Tibial nerve (tissue), 4 donors: ENCODE results near the gene C1orf35. TPM values are rescaled to one million over a fixed set of nuclear protein-coding genes. Genes with fewer than 3 reads are reported as not detected.

Experiments
- DNase-seq, 2 donors: peaks; one replicate each; pipeline ENCODE4 v3.0.0-alpha.2; 2019; ENCODE audit warnings: low spot score in 2 of 2
- H3K27ac ChIP-seq, 4 donors: fragments of 200-600 bp; sonication (generic) in 3 of 4; one replicate each; pipeline ENCODE4 v1.5.1; 2017 to 2019; ENCODE audit warnings: mild to moderate bottlenecking in 1 of 4
- H3K27me3 ChIP-seq, 2 donors: fragments of 200-600 bp; sonication (generic) in 1 of 2; one replicate each; pipeline versions ENCODE4 v1.5.1 to v1.6.0; 2017 to 2019
- H3K36me3 ChIP-seq, 3 donors: fragments of 200-600 bp; sonication (generic); one replicate each; pipeline ENCODE4 v1.5.1; 2018 to 2019
- H3K4me1 ChIP-seq, 4 donors: fragments of 200-600 bp; sonication (generic) in 3 of 4; one replicate each; pipeline ENCODE4 v1.5.1; 2017 to 2019
- H3K4me3 ChIP-seq, 4 donors: fragments of 200-600 bp; sonication (generic) in 3 of 4; one replicate each; pipeline ENCODE4 v1.5.1; 2017 to 2019; ENCODE audit warnings: mild to moderate bottlenecking in 1 of 4, moderate library complexity in 1 of 4
- H3K9me3 ChIP-seq, 4 donors: fragments of 200-600 bp; sonication (generic) in 3 of 4; one replicate each; pipeline ENCODE4 v1.5.1; 2017 to 2019
- CTCF ChIP-seq, 5 experiments: fragments of 200-600 bp in 3 of 5; fragments of 450-650 bp in 2 of 5; sonication (generic) in 3 of 5; IDR thresholded peaks; one replicate each; pipeline ENCODE4 v1.5.1; 2016 to 2019; ENCODE audit warnings: antibody characterized with exemption in 5 of 5, mild to moderate bottlenecking in 3 of 5, moderate library complexity in 2 of 5
- EP300 ChIP-seq, 2 donors: sonication (generic); formaldehyde crosslinking; IDR thresholded peaks; one replicate each; pipeline ENCODE4 v1.6.1; 2017; ENCODE audit warnings: antibody characterized with exemption in 2 of 2, mild to moderate bottlenecking in 1 of 2
- POLR2A ChIP-seq, 2 donors: fragments of 450-650 bp; IDR thresholded peaks; one replicate each; pipeline ENCODE4 v1.6.1; 2017; ENCODE audit warnings: antibody characterized with exemption in 2 of 2, mild to moderate bottlenecking in 2 of 2, moderate library complexity in 2 of 2
- WGBS, 2 donors: methylation state at CpG; one replicate each; pipeline ENCODE4 v1.1.5; 2018; 5-methylcytosine and 5-hydroxymethylcytosine counted together
- total RNA-seq, 4 donors: library from RNA; depleted of rRNA; stranded (reverse); fragments of >200 nt; gene quantifications; one replicate each; pipeline ENCODE4 v1.1.0, GENCODE V29; 2016

C1orf35 gene
- total RNA-seq, 4 donors from 2014 or later, result 26.4 to 38.5 (median 27.1) TPM

GRCh38 chr1:228148196-228148861 is 45.2 kb upstream of the C1orf35 start:
- Histone ChIP-seq H3K4me1 (peaks cover 0 to 83% (median 46%) of the 10 kb centered on the region in 4 donors), H3K36me3 (peaks cover 0 to 39% (median 7%) of the 10 kb centered on the region in 3 donors), H3K27me3 (no peaks in the 10 kb centered on the region), H3K27ac (peak overlapping the region; percentile 77 to 96 (median 88)), H3K9me3 (no peaks in the 10 kb centered on the region), H3K4me3 (no peak overlapping the region)
- TF ChIP-seq POLR2A (IDR thresholded peaks at IDR 0.05) (no peak), CTCF (IDR thresholded peaks at IDR 0.05) (no peak), EP300 (IDR thresholded peaks at IDR 0.05) (no peak)
- 50 to 67% methylated on average over 6 to 9 of the region's 18 CpGs for WGBS, 2 donors
- peak in 1 of 2 donors; percentile 13 for DNase-seq

- Histone ChIP-seq H3K4me1 (peaks cover 0 to 89% (median 51%) of the 10 kb centered on the region in 4 donors), H3K36me3 (peaks cover 0 to 39% (median 7%) of the 10 kb centered on the region in 3 donors), H3K27me3 (no peaks in the 10 kb centered on the region), H3K9me3 (no peaks in the 10 kb centered on the region), H3K27ac (peak overlapping the region; percentile 54 to 96 (median 88)), H3K4me3 (no peak overlapping the region)
- TF ChIP-seq EP300 (IDR thresholded peaks at IDR 0.05), result no peak
- TF ChIP-seq CTCF (IDR thresholded peaks at IDR 0.05), result no peak
- no peak for TF ChIP-seq POLR2A (IDR thresholded peaks at IDR 0.05)
- DNase-seq, result no peak
- 89 to 90% methylated on average over 4 of the region's 4 CpGs for WGBS, 2 donors
Measured at GRCh38 chr1:228147768-228148167, 44.6 kb upstream of the C1orf35 start.

GRCh38 chr1:228147151-228147693 is 44.1 kb upstream of the C1orf35 start:
- H3K4me3 ChIP-seq, result no peak overlapping the region
- H3K9me3 ChIP-seq, result no peaks in the 10 kb centered on the region
- 90 to 91% methylated on average over 14 to 17 of the region's 20 CpGs for WGBS, 2 donors
- TF ChIP-seq EP300 (IDR thresholded peaks at IDR 0.05), result peak in 1 of 2 donors; percentile 7
- TF ChIP-seq CTCF (IDR thresholded peaks at IDR 0.05), result no peak
- TF ChIP-seq POLR2A (IDR thresholded peaks at IDR 0.05), result peak in 1 of 2 donors; percentile 4
- peaks cover 0 to 39% (median 7%) of the 10 kb centered on the region in 3 donors for H3K36me3 ChIP-seq
- peak overlapping the region; percentile 54 to 96 (median 88) for H3K27ac ChIP-seq
- no peaks in the 10 kb centered on the region for H3K27me3 ChIP-seq
- H3K4me1 ChIP-seq, result peaks cover 0 to 90% (median 56%) of the 10 kb centered on the region in 4 donors
- DNase-seq, result peak in 1 of 2 donors; percentile 12

- Histone ChIP-seq H3K4me1 (peaks cover 0 to 90% (median 59%) of the 10 kb centered on the region in 4 donors), H3K27me3 (no peaks in the 10 kb centered on the region)
- DNase-seq, result no peak
Measured at GRCh38 chr1:228146417-228147150, 43.5 kb upstream of the C1orf35 start.

More at GRCh38 chr1:228146417-228147150, 43.5 kb upstream of the C1orf35 start:
- WGBS, 2 donors, result 80 to 82% methylated on average over 15 to 18 of the region's 18 CpGs
- TF ChIP-seq EP300 (IDR thresholded peaks at IDR 0.05) (peak in 1 of 2 donors; percentile 19), CTCF (IDR thresholded peaks at IDR 0.05) (no peak), POLR2A (IDR thresholded peaks at IDR 0.05) (peak in 1 of 2 donors; percentile 3)
- peaks cover 0 to 39% (median 7%) of the 10 kb centered on the region in 3 donors for H3K36me3 ChIP-seq
- H3K9me3 ChIP-seq, result no peaks in the 10 kb centered on the region
- no peak overlapping the region for H3K4me3 ChIP-seq
- peak overlapping the region; percentile 36 to 96 (median 67) for H3K27ac ChIP-seq
